Mesothelial cell of epicardium (in vitro differentiated cells): Measurements from ENCODE around the gene TSKU. TPM values are rescaled to one million over a fixed set of nuclear protein-coding genes. Genes with fewer than 3 reads are reported as not detected.
"Not testable (repeated sequence)": the region's sequence is repeated elsewhere in the genome, so short reads cannot be mapped to it uniquely, and the experiment has no call there.

Experiments
- DNase-seq, 2 experiments: peaks; one replicate each; pipeline ENCODE4 v3.0.0; 2021; ENCODE audit warnings: low spot score in 2 of 2; ENCODE audit not compliant: unreplicated experiment in 2 of 2
- H3K27ac Mint-ChIP-seq: 2 replicates; pipeline ENCODE4 v1.8.0; 2021; ENCODE audit warnings: mixed read lengths
- H3K27me3 Mint-ChIP-seq: 2 replicates; pipeline ENCODE4 v1.8.0; 2021; ENCODE audit warnings: low read depth, mixed read lengths
- H3K36me3 Mint-ChIP-seq: 2 replicates; pipeline ENCODE4 v1.8.0; 2021; ENCODE audit warnings: mixed read lengths
- H3K4me1 Mint-ChIP-seq: 2 replicates; pipeline ENCODE4 v1.8.0; 2021; ENCODE audit warnings: mixed read lengths
- H3K4me3 Mint-ChIP-seq: 2 replicates; pipeline ENCODE4 v1.8.0; 2021; ENCODE audit warnings: mild to moderate bottlenecking, moderate library complexity, mixed read lengths
- H3K9me3 Mint-ChIP-seq: 2 replicates; pipeline ENCODE4 v1.8.0; 2021; ENCODE audit warnings: mixed read lengths
- total RNA-seq: library from RNA; stranded (reverse); gene quantifications from 3 replicates; pipeline ENCODE4 v1.2.1, GENCODE V29; 2021
- TF ChIP-seq, protein P1 (sequence below): fragments of 200-600 bp; sonication (generic); IDR thresholded peaks from one replicate; pipeline ENCODE4 v1.5.0; 2021; ENCODE audit warnings: antibody characterized with exemption; ENCODE audit not compliant: unreplicated experiment

TSKU gene
- 39.3 to 43.7 TPM (median 42.8 TPM) in 3 replicates for total RNA-seq

GRCh38 chr11:76783294-76783895, at the start of gene TSKU:
TSKU (plus strand) TSS chr11:76783356; CDS start chr11:76795617, 12,261 bp downstream.
- TF ChIP-seq, protein P1, sequence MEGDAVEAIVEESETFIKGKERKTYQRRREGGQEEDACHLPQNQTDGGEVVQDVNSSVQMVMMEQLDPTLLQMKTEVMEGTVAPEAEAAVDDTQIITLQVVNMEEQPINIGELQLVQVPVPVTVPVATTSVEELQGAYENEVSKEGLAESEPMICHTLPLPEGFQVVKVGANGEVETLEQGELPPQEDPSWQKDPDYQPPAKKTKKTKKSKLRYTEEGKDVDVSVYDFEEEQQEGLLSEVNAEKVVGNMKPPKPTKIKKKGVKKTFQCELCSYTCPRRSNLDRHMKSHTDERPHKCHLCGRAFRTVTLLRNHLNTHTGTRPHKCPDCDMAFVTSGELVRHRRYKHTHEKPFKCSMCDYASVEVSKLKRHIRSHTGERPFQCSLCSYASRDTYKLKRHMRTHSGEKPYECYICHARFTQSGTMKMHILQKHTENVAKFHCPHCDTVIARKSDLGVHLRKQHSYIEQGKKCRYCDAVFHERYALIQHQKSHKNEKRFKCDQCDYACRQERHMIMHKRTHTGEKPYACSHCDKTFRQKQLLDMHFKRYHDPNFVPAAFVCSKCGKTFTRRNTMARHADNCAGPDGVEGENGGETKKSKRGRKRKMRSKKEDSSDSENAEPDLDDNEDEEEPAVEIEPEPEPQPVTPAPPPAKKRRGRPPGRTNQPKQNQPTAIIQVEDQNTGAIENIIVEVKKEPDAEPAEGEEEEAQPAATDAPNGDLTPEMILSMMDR = no peak
- DNase-seq = peak in 1 of 2 experiments; percentile 77
- H3K9me3 Mint-ChIP-seq = no peaks in the 10 kb centered on the region
- peak within 1 kb of the TSS; percentile 99 for H3K27ac Mint-ChIP-seq
- peaks cover 58% of the 10 kb centered on the region for H3K4me1 Mint-ChIP-seq
- no peaks in the 10 kb centered on the region for H3K27me3 Mint-ChIP-seq
- peaks cover 9% of the 10 kb centered on the region for H3K36me3 Mint-ChIP-seq
- H3K4me3 Mint-ChIP-seq = peak within 1 kb of the TSS; percentile 86

GRCh38 chr11:76733906-76734305, 49.2 kb upstream of the TSKU start:
- DNase-seq, H3K9me3 Mint-ChIP-seq, H3K4me3 Mint-ChIP-seq, H3K36me3 Mint-ChIP-seq, H3K27ac Mint-ChIP-seq: not testable (repeated sequence)
- Mint-ChIP-seq H3K27me3 (peaks cover 12% of the 10 kb centered on the region), H3K4me1 (peaks cover 15% of the 10 kb centered on the region)

DNA sequence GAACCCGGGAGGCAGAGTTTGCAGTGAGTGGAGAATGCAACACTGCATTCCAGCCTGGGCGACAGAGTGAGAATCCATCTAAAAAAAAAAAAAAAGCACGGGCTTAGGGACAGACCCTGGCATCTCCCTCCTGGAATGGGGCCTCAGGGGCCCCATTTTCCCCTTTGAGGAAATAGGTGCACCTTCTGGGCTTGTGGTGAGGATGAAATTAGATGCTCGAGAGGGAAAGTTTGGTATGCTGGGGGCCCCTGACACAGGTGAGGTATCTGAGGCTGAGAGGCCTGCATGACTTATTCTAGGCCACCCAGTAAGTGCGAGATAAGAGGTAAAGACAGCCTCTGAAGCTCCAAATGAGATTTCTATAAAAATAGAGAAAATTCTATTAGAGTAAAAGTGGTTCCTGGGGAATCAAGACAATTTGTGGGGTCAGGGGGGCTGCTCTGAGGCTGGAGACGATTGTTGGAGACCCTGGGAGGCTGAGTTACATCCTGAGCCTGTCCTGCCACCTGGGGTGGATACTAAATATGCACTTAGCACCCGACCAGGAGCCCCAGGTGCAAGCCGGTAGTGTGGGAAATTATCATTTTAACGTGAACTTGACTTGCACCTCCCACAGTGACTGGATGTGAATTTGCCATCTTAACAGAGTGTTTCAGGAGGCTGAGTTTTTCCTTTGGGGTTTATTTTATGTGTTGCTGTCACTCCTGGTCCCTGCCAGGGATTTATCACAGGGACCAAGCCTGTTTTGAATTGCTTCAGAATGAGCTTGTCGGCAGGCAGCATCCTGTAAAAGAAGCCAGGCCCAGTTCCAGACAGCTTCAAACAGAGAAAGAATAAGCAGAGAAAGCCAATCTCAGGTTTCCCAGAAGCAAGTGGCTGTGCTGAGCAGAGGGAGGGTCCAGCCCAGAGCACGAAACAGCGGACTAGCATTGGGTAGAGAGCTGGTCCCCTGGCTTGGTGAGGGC, 48.4 kb upstream of the TSKU start:
- Mint-ChIP-seq H3K4me1 (peaks cover 15% of the 10 kb centered on the region), H3K27ac (peak overlapping the region; percentile 62), H3K4me3 (no peak overlapping the region), H3K36me3 (no peaks in the 10 kb centered on the region), H3K27me3 (peaks cover 8% of the 10 kb centered on the region), H3K9me3 (no peaks in the 10 kb centered on the region)
- TF ChIP-seq, protein P1 = no peak
- no peak for DNase-seq

DNA sequence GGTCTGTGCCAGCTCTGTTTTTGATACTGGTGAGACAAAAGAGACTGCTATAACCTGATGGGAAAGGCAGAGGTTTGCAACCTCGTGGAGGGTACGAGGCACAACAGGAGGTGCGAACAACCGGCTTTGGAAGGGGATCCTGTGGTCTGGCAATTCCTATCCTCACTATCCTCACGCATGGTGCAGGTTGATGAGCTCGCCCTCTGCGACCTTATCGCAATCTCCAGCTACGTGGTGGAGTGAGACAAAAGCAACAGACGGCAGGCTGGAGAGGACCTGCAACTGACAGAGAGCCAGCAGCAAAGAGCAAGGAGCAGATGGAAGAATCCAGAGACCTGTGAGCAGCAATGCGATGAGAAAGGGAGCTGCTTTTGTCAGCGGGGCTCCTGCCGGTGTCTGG, 47.3 kb upstream of the TSKU start:
- H3K36me3 Mint-ChIP-seq = no peaks in the 10 kb centered on the region
- H3K4me1 Mint-ChIP-seq = peaks cover 15% of the 10 kb centered on the region
- no peak overlapping the region for H3K27ac Mint-ChIP-seq
- H3K4me3 Mint-ChIP-seq = no peak overlapping the region
- TF ChIP-seq, protein P1 = no peak
- no peaks in the 10 kb centered on the region for H3K9me3 Mint-ChIP-seq
- H3K27me3 Mint-ChIP-seq = peaks cover 2% of the 10 kb centered on the region
- DNase-seq = no peak

- no peak overlapping the region for H3K27ac Mint-ChIP-seq
- DNase-seq = no peak
- H3K36me3 Mint-ChIP-seq = no peaks in the 10 kb centered on the region
Observed at GRCh38 chr11:76736266-76736665, 46.9 kb upstream of the TSKU start.

More at GRCh38 chr11:76736266-76736665, 46.9 kb upstream of the TSKU start:
- Mint-ChIP-seq H3K4me3 (no peak overlapping the region), H3K27me3 (peaks cover 2% of the 10 kb centered on the region), H3K9me3 (no peaks in the 10 kb centered on the region), H3K4me1 (peaks cover 15% of the 10 kb centered on the region)
- TF ChIP-seq, protein P1 = no peak
